ENCODE results near the gene ARHGAP8. TPM values are rescaled to one million over a fixed set of nuclear protein-coding genes. Genes with fewer than 3 reads are reported as not detected.

The ARHGAP8 gene
- total RNA-seq, 2 experiments from 2014 or later = 2.1 to 3.2 TPM

GRCh38 chr22:44729391-44730021, 22.9 kb upstream of the ARHGAP8 start:
- DNase-seq (peak; percentile 59), ATAC-seq (peak; percentile 74)
- POLR2A ChIA-PET = interaction anchor here (0.8 to 1.5 kb wide), 3 partner anchors 15 to 25 kb away, joined by 3 to 4 read pairs (median 3); no protein-coding TSS in a partner anchor
- Mint-ChIP-seq H3K9me3 (no peaks in the 10 kb centered on the region), H3K4me1 (ENCODE audit: low read depth) (peaks cover 22% of the 10 kb centered on the region), H3K4me3 (no peak overlapping the region), H3K27ac (peak overlapping the region; percentile 34), H3K36me3 (ENCODE audit: low read depth) (peaks cover 14% of the 10 kb centered on the region), H3K27me3 (no peaks in the 10 kb centered on the region)
- CTCF ChIA-PET = interaction anchor here (0.9 to 2.7 kb wide), 5 partner anchors 14 to 46 kb away, joined by 3 to 12 read pairs (median 4); no protein-coding TSS in a partner anchor
- no peak for TF ChIP-seq CTCF (IDR thresholded peaks at IDR 0.05)
- intact Hi-C loops (cut with micrococcal nuclease) = loop anchor here (2.0 kb wide), 1 partner anchor 31 kb away; no protein-coding TSS in a partner anchor

DNA sequence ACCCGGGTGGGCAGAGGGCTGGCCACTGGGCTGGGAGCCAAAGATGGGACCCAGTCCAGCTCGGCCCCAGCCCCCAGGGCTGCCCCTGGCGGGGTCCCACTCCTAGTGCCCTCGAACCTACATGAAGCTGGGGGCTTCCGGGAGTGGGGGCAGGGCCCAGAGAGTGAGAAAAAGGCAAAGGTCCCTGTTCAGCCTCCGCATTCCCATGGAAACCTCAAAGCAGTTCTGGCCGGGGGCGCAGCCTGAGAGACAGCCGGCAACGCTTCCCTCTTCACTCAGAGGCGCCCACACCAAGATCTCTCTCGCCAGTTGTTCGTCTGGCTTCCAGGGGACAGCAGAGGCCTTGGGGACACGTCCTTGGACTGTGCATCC, 22.4 kb upstream of the ARHGAP8 start:
- no peak for TF ChIP-seq CTCF (IDR thresholded peaks at IDR 0.05)
- peaks cover 22% of the 10 kb centered on the region for H3K4me1 Mint-ChIP-seq (ENCODE audit: low read depth)

GRCh38 chr22:44730490-44731356, 21.7 kb upstream of the ARHGAP8 start:
- intact Hi-C loops (cut with micrococcal nuclease) = no loop called here
- CTCF ChIA-PET = interaction anchor here (1.2 to 2.7 kb wide), 3 partner anchors 15 to 47 kb away, joined by 3 to 12 read pairs (median 7); no protein-coding TSS in a partner anchor
- Mint-ChIP-seq H3K36me3 (ENCODE audit: low read depth) (peaks cover 14% of the 10 kb centered on the region), H3K4me3 (no peak overlapping the region), H3K27me3 (no peaks in the 10 kb centered on the region), H3K27ac (no peak overlapping the region), H3K9me3 (no peaks in the 10 kb centered on the region), H3K4me1 (ENCODE audit: low read depth) (peaks cover 22% of the 10 kb centered on the region)
- TF ChIP-seq CTCF (IDR thresholded peaks at IDR 0.05) = no peak
- DNase-seq = no peak
- POLR2A ChIA-PET = interaction anchor here (1.0 to 1.4 kb wide), 2 partner anchors 13 to 18 kb away, joined by 3 to 5 read pairs; no protein-coding TSS in a partner anchor
- no peak for ATAC-seq

More for the DNA sequence above, 22.4 kb upstream of the ARHGAP8 start:
- intact Hi-C loops (cut with micrococcal nuclease) = no loop called here
- no peak overlapping the region for H3K27ac Mint-ChIP-seq
- no peaks in the 10 kb centered on the region for H3K9me3 Mint-ChIP-seq
- H3K36me3 Mint-ChIP-seq (ENCODE audit: low read depth) = peaks cover 14% of the 10 kb centered on the region
- H3K4me3 Mint-ChIP-seq = no peak overlapping the region
- DNase-seq (no peak), ATAC-seq (no peak)
- no peaks in the 10 kb centered on the region for H3K27me3 Mint-ChIP-seq
- POLR2A ChIA-PET = interaction anchor here (1.0 to 1.5 kb wide), 3 partner anchors 14 to 26 kb away, joined by 3 to 5 read pairs (median 4); no protein-coding TSS in a partner anchor
- CTCF ChIA-PET = interaction anchor here (1.2 to 2.7 kb wide), 4 partner anchors 15 to 46 kb away, joined by 3 to 12 read pairs (median 6); no protein-coding TSS in a partner anchor

DNA sequence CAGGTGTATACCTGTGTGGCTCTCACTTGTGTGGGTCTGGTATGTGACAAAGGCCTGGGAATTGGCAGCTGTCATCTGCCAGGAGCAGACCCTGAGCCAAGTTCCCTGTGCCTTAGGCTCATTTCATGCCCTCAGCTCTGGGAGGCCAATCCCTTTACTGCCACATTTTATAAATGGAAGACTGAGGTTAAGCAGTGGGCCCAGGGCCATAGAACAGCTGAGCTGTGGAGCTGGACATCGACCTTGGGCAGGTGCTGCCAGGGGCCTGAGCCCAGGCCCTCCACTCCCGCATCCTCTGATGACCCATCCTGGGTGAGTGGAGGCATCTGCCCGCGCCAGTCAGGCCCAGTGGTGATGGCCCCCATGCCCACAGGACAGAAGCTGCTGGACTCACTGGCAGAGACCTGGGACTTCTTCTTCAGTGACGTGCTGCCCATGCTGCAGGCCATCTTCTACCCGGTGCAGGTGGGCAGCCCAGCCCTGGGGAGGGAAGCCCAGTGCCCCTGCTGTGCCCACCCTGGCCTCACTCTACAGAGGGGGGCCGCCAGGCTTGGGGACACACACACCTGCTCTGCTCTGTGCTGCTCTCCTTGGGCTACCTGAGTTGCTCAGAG, 20.9 kb upstream of the ARHGAP8 start:
- ChIA-PET POLR2A (interaction anchor here (1.0 to 1.4 kb wide), 2 partner anchors 19 to 27 kb away, joined by 3 to 5 read pairs; no protein-coding TSS in a partner anchor), CTCF (interaction anchor here (2.7 kb wide), 1 partner anchor 33 kb away, joined by 12 read pairs; no protein-coding TSS in a partner anchor)
- H3K27ac Mint-ChIP-seq = no peak overlapping the region
- no peak for TF ChIP-seq CTCF (IDR thresholded peaks at IDR 0.05)
- intact Hi-C loops (cut with micrococcal nuclease) = no loop called here
- DNase-seq (no peak), ATAC-seq (no peak)
- peaks cover 14% of the 10 kb centered on the region for H3K36me3 Mint-ChIP-seq (ENCODE audit: low read depth)
- no peak overlapping the region for H3K4me3 Mint-ChIP-seq
- H3K27me3 Mint-ChIP-seq = no peaks in the 10 kb centered on the region
- H3K4me1 Mint-ChIP-seq (ENCODE audit: low read depth) = peaks cover 22% of the 10 kb centered on the region
- no peaks in the 10 kb centered on the region for H3K9me3 Mint-ChIP-seq
